HG02973 (cell line): ENCODE measurements around the gene UBQLN4.
A peak's percentile ranks its signal among the peaks of the same experiment; 100 is the strongest.
"Not testable (repeated sequence)": the region's sequence is repeated elsewhere in the genome, so short reads cannot be mapped to it uniquely, and the experiment has no call there.

Source experiments
- ATAC-seq: cut with Tn5 transposase; IDR thresholded peaks from one replicate; pipeline ENCODE4 v1.9.1; 2021; ENCODE audit warnings: moderate library complexity; ENCODE audit not compliant: unreplicated experiment

UBQLN4 gene

DNA sequence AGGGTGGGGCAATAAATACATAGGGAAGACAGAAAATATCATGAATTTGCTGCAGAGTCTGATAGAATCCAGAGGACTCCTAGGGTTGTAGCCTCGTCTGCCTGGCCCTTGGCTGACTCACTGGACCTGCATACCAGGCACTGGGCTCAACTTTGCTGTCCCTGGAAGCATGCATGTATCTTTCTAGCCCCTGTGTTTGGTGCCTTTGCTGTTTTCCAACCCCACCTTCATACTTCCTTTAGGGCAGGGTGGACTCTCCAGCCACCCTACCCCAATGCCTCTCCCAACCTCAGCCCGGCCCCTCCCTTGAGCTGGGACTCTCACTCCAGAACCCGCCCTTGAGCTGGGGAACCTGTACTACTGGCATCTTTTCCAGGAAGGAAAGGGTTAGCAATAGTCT lies 8.6 kb upstream of the UBQLN4 start:
- no peak for ATAC-seq

DNA sequence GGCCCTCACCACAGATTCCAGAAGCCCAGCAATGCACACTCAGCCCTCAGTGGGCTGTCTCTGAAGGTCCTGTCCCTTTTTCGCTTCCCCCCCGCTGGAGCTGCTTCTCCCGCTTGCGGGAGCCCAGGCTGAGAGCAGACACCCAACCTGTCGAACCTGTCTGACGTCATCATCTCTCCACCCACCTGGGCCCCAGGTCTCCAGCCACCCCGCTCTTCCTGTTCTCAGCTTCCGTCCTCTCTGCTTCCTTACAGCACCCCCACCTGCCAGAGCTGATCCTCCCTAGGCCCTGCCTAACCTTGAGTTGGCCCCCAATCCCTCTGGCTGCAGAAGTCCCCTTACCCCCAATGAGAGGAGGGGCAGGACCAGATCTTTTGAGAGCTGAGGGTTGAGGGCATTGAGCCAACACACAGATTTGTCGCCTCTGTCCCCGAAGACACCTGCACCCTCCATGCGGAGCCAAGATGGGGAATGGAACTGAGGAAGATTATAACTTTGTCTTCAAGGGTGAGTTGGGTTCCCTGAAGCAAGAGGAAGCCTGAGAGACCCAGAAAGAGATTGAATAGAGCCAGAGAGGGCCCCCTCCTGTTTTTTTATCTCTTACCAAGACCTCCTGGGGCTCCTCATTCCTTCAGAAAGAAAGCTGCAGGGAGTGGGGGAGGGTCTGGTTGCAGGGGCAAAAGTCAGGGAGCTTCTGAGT lies 7.5 kb upstream of the UBQLN4 start, which contains the start of gene RAB25:
Gene RAB25 (plus strand): TSS at position 224 of the 700 bp plus-strand sequence. CDS start 241 bp downstream, at position 465.
- no peak for ATAC-seq

DNA sequence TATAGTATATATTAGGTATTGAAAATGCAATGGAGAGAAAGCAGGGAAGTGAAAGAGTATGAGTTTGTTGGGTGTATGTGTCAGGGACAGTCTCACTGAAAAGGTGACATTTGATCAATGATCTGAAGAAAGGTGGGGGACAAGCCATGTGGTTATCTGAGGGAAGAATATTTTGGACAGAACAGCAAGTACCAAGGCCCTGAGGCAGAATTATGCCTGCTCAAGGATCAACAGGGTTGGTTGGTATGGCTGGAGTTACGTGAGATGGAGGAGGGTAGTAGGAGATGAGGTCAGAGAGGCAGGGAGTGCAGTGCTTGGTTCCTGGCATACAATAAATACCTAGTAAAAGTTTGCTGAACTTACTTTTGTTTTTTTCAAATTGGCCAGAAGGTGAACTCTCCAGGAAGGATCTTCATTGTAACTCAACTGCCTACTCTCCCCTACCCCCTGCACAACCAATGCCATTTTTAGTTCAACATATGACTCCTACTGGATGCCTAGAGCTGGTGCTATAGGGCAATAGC lies 2.8 kb upstream of the UBQLN4 start:
- no peak for ATAC-seq

DNA sequence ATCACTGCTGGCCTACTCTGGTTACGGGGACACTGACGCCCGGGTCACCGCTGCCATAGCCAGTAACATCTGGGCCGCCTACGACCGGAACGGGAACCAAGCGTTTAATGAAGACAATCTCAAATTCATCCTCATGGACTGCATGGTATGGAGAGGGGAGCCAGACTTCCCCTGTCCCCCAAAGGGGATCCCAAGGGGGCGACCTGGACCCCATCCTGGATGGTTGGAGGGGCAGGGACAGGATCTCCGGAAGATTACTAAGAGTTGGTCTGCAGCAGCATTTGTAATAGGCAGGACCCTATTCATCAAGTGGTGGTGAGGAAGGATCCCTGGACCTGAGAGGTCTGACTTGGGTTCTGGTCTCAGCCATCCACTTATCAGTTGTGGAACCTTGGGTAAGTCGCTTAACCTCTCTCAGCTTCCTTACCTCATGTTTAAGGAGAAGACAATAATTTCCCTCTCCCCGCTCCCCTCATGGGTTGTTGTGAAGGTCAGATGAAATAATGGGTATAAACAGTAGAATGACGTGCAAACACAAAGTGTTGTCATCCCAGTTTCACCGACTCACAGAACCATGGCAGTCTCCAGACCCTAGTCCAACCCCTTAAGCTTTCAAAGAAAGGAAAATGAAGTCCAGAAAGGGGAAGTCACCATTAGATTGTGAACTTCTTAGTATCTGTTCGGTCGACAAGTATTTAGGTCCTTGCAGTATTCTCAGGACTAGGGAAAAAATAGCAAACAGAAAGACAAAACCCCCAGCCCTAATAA lies 1.9 kb upstream of the UBQLN4 start:
- ATAC-seq: no peak

DNA sequence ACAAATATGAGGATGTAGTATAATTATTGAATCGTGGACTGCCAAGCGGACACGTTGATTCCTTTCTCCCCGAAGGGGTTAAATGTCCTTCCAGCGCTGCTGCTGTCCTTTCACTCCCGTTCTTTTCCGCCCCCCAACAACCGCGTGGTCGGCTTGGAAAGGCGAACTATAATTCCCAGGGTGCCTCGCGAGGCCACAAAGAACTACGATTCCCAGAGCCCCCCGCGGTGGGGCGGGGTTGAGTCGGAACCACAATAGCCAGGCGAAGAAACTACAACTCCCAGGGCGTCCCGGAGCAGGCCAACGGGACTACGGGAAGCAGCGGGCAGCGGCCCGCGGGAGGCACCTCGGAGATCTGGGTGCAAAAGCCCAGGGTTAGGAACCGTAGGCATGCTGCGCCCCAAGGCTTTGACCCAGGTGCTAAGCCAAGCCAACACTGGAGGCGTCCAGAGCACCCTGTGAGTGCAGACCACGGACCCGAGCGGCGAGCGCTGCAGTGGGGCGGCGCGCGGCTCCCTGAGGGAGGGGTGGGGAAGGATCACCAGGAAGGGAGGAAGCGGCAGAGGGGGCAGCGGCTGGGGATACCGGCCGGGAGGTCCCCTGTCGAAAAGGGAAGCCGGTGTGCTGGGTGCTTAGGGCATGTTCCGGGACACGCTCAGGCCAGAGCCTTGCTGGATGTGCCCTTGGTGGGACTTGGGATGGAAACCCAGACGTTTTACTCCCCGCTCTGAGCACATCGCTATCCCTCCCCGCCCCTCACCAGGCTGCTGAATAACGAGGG lies 1.1 kb upstream of the UBQLN4 start, which contains the start of gene LAMTOR2:
Gene LAMTOR2 (plus strand): TSS at position 283 of the 781 bp plus-strand sequence. CDS start 108 bp downstream, at position 391.
- ATAC-seq: peak; percentile 71

DNA sequence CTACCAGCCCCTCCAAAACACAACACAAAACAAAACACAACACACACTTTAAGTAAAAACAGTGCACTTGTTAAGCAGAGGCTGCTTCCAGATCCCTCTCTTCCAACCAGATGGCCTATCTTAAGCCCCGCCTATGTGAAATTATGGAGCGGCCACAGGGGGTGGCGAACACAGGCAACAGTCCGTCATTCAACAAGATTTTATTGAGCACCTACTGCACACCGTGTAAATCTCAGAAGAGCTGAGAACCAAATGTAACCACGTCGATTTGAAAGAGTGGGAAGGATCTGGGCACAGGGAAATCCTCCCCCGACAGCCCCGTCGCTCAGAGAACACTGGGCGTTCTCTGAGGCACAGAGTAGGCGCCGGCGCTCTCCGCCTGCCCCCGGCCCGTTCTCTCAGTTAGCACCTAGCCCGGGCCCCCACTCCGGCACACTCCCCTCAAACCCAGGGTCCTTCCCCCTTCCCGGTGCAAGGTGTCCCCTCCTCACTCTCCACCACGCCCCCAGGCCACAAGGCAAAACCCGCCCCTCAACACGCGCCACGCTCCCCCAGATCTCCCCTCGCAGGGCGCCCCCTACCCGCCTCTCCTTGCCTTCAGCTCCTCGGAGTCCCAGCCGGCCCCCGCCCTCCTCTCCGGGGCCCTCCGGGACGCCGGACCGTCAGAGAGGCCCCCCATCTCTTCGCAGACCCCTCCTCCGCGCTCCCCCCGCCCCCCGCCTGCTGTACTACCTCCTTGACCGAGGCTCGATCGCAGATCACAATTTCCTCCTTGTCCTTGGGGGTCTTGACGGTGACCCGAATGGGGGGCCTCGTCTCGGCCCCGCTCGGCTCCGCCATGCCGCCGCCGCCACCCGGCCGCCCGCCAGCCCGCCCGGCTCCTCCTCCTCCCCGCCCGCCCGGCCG lies 483 bp downstream of the UBQLN4 start:
- ATAC-seq: no peak

DNA sequence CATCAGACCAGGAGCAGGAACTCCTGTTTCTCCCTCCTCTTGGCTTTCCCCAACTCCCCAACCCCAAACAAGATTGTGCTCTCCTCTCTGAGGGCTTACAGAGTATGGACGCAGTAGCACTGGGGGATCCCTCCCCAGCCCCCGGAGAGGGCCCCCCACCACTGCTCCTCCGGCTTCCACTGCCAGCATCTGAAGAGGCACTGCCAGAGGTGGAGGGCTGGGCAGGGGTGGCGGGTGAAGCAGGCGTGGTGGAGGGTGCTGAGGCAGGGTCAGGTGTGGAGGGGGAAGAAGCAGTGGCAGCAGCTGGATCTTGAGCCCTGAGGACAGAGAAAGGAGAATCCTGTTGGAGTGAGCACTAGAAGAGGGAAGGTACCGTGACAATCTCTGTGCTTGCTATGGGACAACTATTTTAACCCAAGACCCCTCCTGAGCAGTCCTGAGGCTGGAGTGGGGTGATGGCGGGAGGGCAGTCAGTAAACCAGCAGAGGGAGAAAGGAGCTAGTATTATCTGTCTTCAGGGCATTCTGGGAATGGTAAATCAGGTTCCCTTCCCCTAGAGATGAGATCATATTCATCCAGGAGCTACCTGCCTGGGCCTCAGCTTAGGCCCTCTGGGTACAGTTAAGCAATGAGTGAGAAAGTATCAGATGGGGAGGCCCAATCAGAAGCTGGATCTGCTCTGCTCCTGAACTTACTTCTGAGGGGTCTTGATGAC lies 2.4 kb downstream of the UBQLN4 start:
- no peak for ATAC-seq

DNA sequence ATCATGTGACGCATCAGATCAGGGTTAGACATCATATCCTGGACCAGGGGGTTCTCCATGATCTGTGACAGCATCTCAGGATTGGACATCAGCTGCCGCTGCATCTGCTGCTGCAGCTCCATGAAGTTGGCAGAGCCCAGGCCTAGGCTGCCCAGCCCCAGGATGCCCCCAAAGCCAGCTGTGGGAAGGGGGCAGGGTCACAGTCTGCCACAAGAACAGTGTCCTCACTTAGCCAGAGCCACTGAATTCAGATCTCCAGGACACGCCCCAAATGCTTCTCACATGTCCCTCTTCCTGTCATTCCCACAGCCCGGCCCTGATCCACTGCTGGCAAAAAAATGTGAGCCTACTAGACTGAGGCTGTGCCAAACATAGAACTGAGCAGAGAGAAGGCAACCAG lies 3.2 kb downstream of the UBQLN4 start:
- no peak for ATAC-seq

DNA sequence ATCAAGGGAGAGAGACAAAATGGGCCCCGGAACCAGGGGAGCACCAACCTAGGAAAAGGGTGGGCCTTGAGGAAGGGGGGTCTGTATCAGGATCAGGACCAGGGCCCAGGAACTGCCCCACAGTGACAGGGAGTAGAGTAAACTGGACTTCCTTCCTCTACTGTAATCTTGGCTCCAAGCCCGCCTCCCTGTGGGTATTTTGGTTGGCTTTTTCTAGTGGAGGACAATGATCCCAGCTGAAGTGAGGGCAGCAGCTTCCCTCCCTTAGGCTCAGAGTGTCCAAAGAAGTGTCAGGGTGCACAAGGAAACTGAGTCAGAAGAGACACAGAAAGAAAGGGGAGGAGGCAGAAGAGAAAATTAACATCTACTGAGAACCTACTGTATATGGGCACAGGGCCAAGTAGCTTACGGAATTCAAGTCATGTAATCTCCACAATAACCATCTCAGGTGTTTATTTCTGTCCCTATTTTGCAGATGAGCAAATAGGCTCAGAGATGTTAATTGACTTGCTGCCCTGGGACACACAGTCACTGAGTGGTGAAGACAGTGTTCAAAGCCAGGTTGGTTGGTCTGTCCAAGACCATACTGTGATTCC lies 4.8 kb downstream of the UBQLN4 start:
- ATAC-seq: no peak

DNA sequence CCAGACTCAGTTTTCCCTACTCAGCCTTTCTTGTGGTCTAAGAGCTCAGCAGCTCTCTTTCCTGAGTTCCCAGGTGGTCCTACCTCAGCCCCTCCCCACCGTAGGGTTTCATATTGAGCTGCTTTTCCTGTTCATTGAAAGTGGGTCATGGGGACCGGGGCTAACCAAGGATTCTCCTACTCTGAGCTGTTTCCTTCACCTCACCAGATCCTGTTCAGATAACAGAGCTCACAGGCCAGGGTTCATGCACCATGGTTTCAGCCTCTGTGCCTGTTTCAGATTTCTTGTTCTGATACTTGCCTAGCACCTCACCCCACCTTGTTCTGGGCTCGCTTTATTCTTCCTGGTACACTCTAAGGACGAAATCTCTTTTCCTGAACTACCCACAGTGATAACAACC lies 8.5 kb downstream of the UBQLN4 start:
- no peak for ATAC-seq

DNA sequence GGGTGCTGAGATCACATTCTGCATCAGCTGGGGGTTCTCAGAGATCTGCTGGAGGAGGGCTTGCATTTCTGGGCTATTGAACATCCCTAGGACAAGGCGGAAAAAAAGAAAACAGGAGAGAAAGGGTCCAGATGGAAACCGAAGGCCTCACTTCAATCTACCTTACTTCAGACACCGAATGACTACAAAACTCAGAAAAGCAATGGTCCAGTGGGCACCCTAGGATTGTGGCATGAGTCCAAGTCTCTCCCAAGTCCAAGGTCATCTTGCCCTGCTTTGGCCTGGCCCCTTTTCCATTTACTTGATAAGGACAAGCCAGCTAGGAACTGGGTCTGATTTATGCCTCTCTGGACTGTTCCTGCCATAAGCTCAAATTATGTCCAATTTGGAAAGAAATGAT lies 10.8 kb downstream of the UBQLN4 start:
- ATAC-seq: no peak

DNA sequence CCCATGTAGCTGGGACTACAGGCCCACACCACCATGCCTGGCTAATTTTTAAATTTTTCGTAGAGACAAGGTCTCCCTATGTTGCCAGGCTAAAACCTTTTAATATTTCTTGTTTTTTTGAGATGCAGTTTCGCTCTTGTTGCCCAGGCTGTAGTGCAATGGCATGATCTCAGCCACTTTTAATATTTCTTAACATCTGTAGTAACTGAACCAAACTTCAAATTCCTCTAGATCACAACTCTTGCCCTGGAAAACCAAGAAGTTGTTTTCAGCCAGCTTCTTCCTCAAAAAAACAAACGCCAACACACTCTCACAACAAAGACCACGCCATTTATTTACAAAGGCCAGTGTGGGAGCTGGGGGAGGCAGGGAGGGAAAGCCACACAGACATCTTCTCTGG lies 18.6 kb downstream of the UBQLN4 start:
- ATAC-seq: not testable (repeated sequence)

DNA sequence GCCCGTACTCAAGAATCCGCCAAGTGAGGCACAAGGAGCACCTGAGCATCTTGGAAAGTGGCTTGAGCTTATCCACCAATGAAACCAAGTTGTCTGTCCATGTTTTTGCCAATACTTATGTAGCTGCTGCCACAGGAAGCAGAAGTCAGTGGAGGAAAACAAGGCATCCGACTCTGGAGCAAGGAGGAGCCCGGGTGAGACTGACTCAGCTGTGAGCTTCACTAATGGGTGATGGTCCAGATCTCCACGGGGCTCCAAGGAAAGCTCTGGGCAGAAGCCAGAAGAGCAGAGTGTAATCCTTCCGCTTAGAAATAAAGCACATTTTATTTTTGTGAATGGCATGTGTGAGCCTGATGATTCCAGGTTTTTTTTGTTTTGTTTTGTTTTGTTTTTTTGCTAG lies 20.6 kb downstream of the UBQLN4 start:
- ATAC-seq: no peak

DNA sequence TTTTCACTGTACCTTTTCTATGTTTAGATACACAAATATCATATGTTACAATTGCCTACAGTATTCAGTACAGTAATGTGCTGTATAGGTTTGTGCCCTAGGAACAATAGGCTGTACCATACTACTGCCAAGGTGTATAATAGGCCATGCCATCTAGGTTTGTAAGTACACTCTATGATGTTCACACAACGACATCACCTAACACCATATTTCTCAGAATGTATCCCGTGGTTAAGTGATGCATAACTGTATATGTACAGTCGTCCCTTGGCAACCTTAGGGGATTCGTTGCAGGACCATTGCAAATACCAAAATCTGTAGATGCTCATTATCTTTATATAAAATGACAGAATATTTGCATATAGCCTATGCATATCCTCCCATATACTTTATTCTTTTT lies 27.0 kb downstream of the UBQLN4 start:
- no peak for ATAC-seq

DNA sequence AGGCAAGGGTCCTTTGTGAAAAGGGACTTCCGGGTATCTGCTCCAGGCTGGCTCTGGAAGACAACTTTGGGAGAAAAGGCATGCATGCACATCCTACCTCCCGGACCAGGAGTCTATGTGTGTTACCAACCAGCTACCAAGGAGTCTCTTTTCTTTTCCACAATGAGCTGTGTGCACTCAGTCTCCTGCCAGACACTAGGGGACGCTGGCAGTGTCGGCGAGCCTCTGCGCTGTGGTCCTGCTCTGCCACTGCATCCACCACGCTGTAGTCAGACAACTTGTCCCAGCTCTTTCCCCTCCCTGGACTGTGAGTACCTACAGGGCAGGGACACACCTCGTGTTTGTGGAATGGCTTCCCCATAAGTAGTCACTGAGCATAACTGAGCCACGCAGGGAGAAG lies 27.7 kb downstream of the UBQLN4 start:
- ATAC-seq: no peak

DNA sequence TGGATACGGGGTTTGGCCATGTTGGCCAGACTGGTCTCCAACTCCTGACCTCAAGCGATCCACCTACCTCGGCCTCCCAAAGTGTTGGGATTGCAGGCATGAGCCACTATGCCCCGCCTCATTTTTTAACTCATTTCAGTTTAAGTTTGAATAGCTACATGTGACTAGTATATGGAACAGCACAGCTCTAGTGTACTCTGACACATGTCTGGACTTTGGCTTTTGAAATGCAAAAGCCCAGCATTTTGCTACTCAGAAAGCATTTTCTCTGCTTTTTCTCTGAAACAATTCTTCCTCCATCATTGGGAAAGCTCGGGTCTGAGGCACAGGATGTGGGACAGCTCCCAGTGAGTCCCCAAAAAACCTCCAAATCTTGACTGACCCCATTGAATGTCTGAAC lies 28.8 kb downstream of the UBQLN4 start:
- no peak for ATAC-seq

DNA sequence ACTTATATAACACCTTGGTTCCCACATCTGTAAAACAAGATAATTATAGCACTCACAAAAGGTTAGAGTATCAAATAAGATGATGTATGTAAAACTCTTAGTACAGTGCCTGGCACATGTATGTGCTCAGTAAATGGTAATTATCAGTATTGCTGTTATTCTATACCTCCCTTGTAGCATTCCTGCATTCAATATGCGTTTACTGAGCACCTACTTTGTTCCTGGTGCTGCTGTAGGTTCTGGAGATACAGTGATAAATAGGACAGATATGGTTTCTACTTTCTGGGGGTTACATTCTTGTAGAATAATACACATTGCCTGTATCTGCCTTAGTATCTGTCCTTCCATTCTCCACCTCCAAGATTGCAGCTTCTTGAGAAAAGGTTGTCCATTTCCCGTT lies 31.6 kb downstream of the UBQLN4 start:
- ATAC-seq: no peak

DNA sequence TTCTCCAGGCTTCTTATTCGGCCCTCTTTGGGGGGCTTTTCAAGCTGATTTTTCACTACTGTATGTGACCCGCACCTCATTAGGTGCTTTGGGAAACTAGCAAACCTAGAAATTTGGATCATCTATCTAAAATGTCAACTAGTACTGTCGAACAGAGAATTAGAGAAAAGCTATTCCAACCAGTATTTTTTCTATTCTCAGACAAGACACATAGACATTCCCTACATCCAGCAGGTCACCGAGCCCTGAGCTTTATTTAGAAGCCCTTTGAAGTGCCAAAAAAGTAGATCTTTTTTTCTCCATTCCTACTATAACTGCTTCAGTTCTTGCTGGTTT lies 32.5 kb downstream of the UBQLN4 start:
- no peak for ATAC-seq

DNA sequence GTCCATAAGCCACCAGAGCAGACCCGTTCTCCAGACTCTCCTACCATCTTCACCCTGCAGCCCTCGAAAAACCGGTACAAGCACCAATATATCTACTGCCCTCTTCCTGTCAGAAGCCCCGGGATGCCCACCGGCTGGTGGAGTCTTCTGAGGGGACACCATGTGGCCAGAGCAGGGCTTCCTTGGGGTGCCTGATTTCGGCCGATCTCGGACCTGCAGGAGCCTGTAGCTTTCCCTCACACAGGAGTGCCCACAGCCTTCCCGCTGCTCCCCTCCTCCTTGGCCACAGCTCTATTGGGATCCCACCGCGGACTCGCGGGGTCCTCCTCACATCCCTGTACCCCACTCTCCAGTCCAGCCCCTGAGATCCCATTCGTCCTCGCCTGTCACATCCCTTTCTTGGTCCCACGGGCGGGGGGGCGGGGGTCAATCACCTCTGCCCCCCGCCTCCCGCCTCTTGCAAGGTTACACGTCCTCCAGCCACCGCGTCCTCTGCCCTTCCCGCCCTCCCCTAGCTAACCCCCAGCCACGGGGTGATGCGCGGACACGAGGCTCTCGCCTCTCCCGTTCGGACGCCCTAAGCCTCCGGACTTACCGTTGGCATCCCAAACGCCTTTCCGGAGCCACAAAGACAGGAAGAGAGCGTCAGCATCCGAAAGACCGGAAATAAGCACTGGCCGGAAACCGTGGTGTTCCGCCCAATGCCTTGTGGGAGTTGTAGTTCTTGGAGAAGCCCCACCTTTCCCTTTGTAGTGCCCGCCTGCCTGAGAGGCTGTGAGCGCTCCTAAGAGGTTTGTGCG lies 33.1 kb downstream of the UBQLN4 start, which contains the start of gene SSR2:
Gene SSR2 (minus strand): TSS at position 659 of the 800 bp plus-strand sequence. CDS start 784 bp downstream, outside the sequence.
- peak; percentile 89 for ATAC-seq
